HepG2 (cell line): ENCODE measurements around the gene NXPH1. TPM values are rescaled to one million over a fixed set of nuclear protein-coding genes. Genes with fewer than 3 reads are reported as not detected.

ENCODE experiments used
- ATAC-seq: fragments of 200-7000 bp; cut with Tn5 transposase; 3 replicates; pipeline ENCODE4 v1.9.1; 2020; ENCODE audit warnings: mild to moderate bottlenecking, moderate library complexity
- BruUV-seq: library from RNA; stranded (reverse); fragments of 400-500 nt; replicated peaks from 2 replicates; lab custom pipeline; 2021; lab: Mats Ljungman, UMichigan
- CTCF ChIA-PET: fragments of 300-600 bp; formaldehyde crosslinking; extraction: SDS; loops from one replicate; lab custom pipeline; 2021; ENCODE audit warnings: low total read pairs, inconsistent platforms, low intra/inter-chr PET ratio; lab: Yijun Ruan, JAX
- POLR2A ChIA-PET: fragments of 350-600 bp; sonication (Branson Sonifier 250); formaldehyde crosslinking; loops from one replicate; lab custom pipeline; 2020; ENCODE audit warnings: antibody characterized with exemption, inconsistent platforms; lab: Yijun Ruan, JAX
- DNase-seq: peaks from one replicate; pipeline ENCODE4 v3.0.0-alpha.2; 2015; ENCODE audit warnings: low spot score
- FAIRE-seq: peaks from 3 replicates; lab custom pipeline; 2011; peaks lifted over from hg19 to GRCh38; lab: Jason Lieb, UNC
- H2AFZ ChIP-seq: one replicate; pipeline ENCODE4 v1.6.1; 2011; ENCODE audit warnings: low read length, inconsistent platforms
- H3K27ac ChIP-seq: fragments of 300-600 bp; 3 replicates; pipeline ENCODE4 v1.8.0; 2011; ENCODE audit warnings: mixed run types, mild to moderate bottlenecking, mixed read lengths, low read length, inconsistent platforms; ENCODE audit not compliant: insufficient read depth; ENCODE audit errors: extremely low read length
- H3K27me3 ChIP-seq, 2 experiments: fragments of 200-600 bp in 1 of 2; 2 replicates in 1 of 2; 3 replicates in 1 of 2; pipeline versions ENCODE4 v1.6.0 to v1.8.0; 2011; ENCODE audit warnings: low read length in 2 of 2, mild to moderate bottlenecking in 2 of 2, moderate library complexity in 2 of 2, inconsistent platforms in 1 of 2; ENCODE audit not compliant: insufficient read depth in 2 of 2, control insufficient read depth in 1 of 2
- H3K36me3 ChIP-seq, 2 experiments: fragments of 200-600 bp in 1 of 2; replicated peaks in 1 of 2; 2 replicates in 1 of 2; 3 replicates in 1 of 2; pipeline versions ENCODE4 v1.5.1 to v1.8.0; 2011; ENCODE audit warnings: low read length in 2 of 2, inconsistent platforms in 1 of 2; ENCODE audit not compliant: insufficient read depth in 2 of 2, control insufficient read depth in 1 of 2
- H3K4me1 ChIP-seq: 2 replicates; pipeline ENCODE4 v1.5.1; 2012; ENCODE audit warnings: low read length, inconsistent platforms; ENCODE audit not compliant: insufficient read depth
- H3K4me2 ChIP-seq: 2 replicates; pipeline ENCODE4 v1.6.0; 2011; ENCODE audit warnings: low read depth, low read length, inconsistent platforms
- H3K4me3 ChIP-seq, 3 experiments: fragments of 200-600 bp in 1 of 3; sonication (generic), shearing (Covaris generic) in 1 of 3; replicated peaks in 1 of 3; 2 replicates each; pipeline ENCODE4 v1.5.1; 2011 to 2016; ENCODE audit warnings: low read length in 3 of 3, inconsistent platforms in 2 of 3, low read depth in 2 of 3, mild to moderate bottlenecking in 2 of 3, control low read depth in 1 of 3, mixed read lengths in 1 of 3; ENCODE audit not compliant: insufficient read depth in 1 of 3
- H3K79me2 ChIP-seq: one replicate; pipeline ENCODE4 v1.6.1; 2011; ENCODE audit warnings: low read length, inconsistent platforms; ENCODE audit not compliant: insufficient read depth
- H3K9ac ChIP-seq: 2 replicates; pipeline ENCODE4 v1.6.0; 2011; ENCODE audit warnings: mild to moderate bottlenecking, low read depth, low read length, inconsistent platforms; ENCODE audit not compliant: insufficient read depth
- H3K9me3 ChIP-seq: 2 replicates; pipeline ENCODE4 v1.5.1; 2012; ENCODE audit warnings: mild to moderate bottlenecking, low read length
- H4K20me1 ChIP-seq: 2 replicates; pipeline ENCODE4 v1.6.0; 2011; ENCODE audit warnings: inconsistent platforms, mild to moderate bottlenecking, low read length, moderate library complexity; ENCODE audit not compliant: insufficient read depth
- AHDC1 ChIP-seq: sonication (generic); formaldehyde crosslinking; IDR thresholded peaks from 2 replicates; pipeline ENCODE4 v1.5.1; 2020; ENCODE audit warnings: mild to moderate bottlenecking, missing genetic modification reagents, borderline replicate concordance
- HMGXB3 ChIP-seq: sonication (generic); formaldehyde crosslinking; IDR thresholded peaks from 2 replicates; pipeline ENCODE4 v1.4.0; 2020; ENCODE audit warnings: missing genetic modification reagents, borderline replicate concordance
- HOMEZ ChIP-seq: IDR thresholded peaks from 2 replicates; pipeline ENCODE4 v1.6.1; 2016; ENCODE audit warnings: low read depth
- NFYC ChIP-seq: IDR thresholded peaks from 2 replicates; pipeline ENCODE4 v1.6.1; 2016; ENCODE audit warnings: missing genetic modification reagents, missing compliant biosample characterization
- THAP9 ChIP-seq: sonication (generic); formaldehyde crosslinking; IDR thresholded peaks from 2 replicates; pipeline ENCODE4; 2020; ENCODE audit warnings: missing genetic modification reagents, mild to moderate bottlenecking, borderline replicate concordance
- ZMYM2 ChIP-seq: sonication (generic); formaldehyde crosslinking; IDR thresholded peaks from 2 replicates; pipeline ENCODE4 v1.8.0; 2022; ENCODE audit warnings: mild to moderate bottlenecking, missing genetic modification reagents
- WGBS: methylation state at CpG from one replicate; pipeline ENCODE4 v1.1.6; 2017; ENCODE audit warnings: low lambda C conversion rate; 5-methylcytosine and 5-hydroxymethylcytosine counted together
- in situ Hi-C: cut with HindIII; loops from 2 replicates; pipeline ENCODE4 v1.10.0; 2017; ENCODE audit warnings: low pct_unique_long_range_greater_than_20kb; ENCODE audit not compliant: extremely low pct_ligation_motif_present
- intact Hi-C: fragments of 100-400 bp; cut with micrococcal nuclease; formaldehyde crosslinking; loops from one replicate; pipeline ENCODE4 v1.10.0; 2022; ENCODE audit not compliant: unreplicated experiment
- polyA plus RNA-seq, 8 experiments: library from polyadenylated mRNA; depleted of rRNA in 3 of 8; stranded (reverse) in 7 of 8; unstranded in 1 of 8; fragments of >200 nt; fragmentation: Illumina TruSeq in 4 of 8; extraction: Trizol in 4 of 8; gene quantifications; 2 replicates each; pipeline versions ENCODE4 v1.2.1 to v1.2.3, GENCODE V29; 2011 to 2016; ENCODE audit warnings: low read depth in 4 of 8, missing spikeins in 1 of 8, mixed read lengths in 1 of 8; ENCODE audit not compliant: insufficient read depth in 1 of 8
- total RNA-seq, 5 experiments: library from RNA; depleted of rRNA; stranded (reverse); fragments of >200 nt; fragmentation: Illumina TruSeq; extraction: Trizol; gene quantifications; 2 replicates each; pipeline ENCODE4 v1.2.3, GENCODE V29; 2016; ENCODE audit warnings: low read depth in 1 of 5

Gene NXPH1
- total and polyA plus RNA-seq, 2 of the 13 experiments (the other 11 are each of a cell fraction or from before 2014, with no cell fraction given) = not detected

GRCh38 chr7:8490391-8491045, 57.1 kb downstream of the NXPH1 start (continued):
- no peak for TF ChIP-seq THAP9 (CRISPR knock-in tag)

- intact Hi-C loops = no loop called here
- BruUV-seq = no TSS peak
- TF ChIP-seq HMGXB3 (CRISPR knock-in tag) (no peak), AHDC1 (no peak), HOMEZ (CRISPR knock-in tag) (no peak), ZMYM2 (CRISPR knock-in tag) (no peak), NFYC (CRISPR knock-in tag) (no peak)
Measured at GRCh38 chr7:8491106-8491505, 57.7 kb downstream of the NXPH1 start.

More at GRCh38 chr7:8491106-8491505, 57.7 kb downstream of the NXPH1 start:
- Histone ChIP-seq H3K79me2 (no peaks in the 10 kb centered on the region), H3K9me3 (no peaks in the 10 kb centered on the region), H2AFZ (no peak overlapping the region), H3K4me2 (no peak overlapping the region), H3K4me1 (no peaks in the 10 kb centered on the region), H3K36me3 (no peaks in the 10 kb centered on the region), H4K20me1 (no peaks in the 10 kb centered on the region), H3K9ac (no peak overlapping the region), H3K27me3 (no peaks in the 10 kb centered on the region), H3K27ac (no peak overlapping the region), H3K4me3 (no peak overlapping the region)
- ChIA-PET CTCF (no interaction called here), POLR2A (no interaction called here)
- FAIRE-seq = no peak
- in situ Hi-C loops = no loop called here
- no peak for DNase-seq
- no peak for ATAC-seq
- 29% methylated on average over 3 of the region's 3 CpGs for WGBS
